K562 (cell line): Measurements from ENCODE around the gene REM1. TPM values are rescaled to one million over a fixed set of nuclear protein-coding genes. Genes with fewer than 3 reads are reported as not detected.

ENCODE experiments used
- CHD1 ChIP-seq: fragments of 200-600 bp; sonication (generic); IDR thresholded peaks from one replicate; pipeline ENCODE4 v1.6.1; 2012; ENCODE audit warnings: mild to moderate bottlenecking, moderate library complexity, low read length, inconsistent platforms
- HNRNPH1 ChIP-seq: fragments of 200-400 bp; formaldehyde crosslinking; optimal IDR thresholded peaks from 2 replicates; pipeline ENCODE3; 2017; ENCODE audit warnings: low read depth, mild to moderate bottlenecking, low read length, moderate library complexity
- IFI16 ChIP-seq: fragments of 250-450 bp; sonication (Bioruptor Pico); IDR thresholded peaks from 2 replicates; pipeline ENCODE4 v2.1.2; 2022; ENCODE audit warnings: mild to moderate bottlenecking, inconsistent platforms
- MCM7 ChIP-seq, 2 experiments: fragments of 450-650 bp; IDR thresholded peaks; 2 replicates each; pipeline ENCODE4 v1.6.1; 2016 to 2018
- SMARCE1 ChIP-seq: fragments of 450-650 bp; IDR thresholded peaks from 2 replicates; pipeline ENCODE4 v1.7.1; 2016; ENCODE audit warnings: mild to moderate bottlenecking
- ZNF212 ChIP-seq: fragments of 450-650 bp; formaldehyde crosslinking; IDR thresholded peaks from 2 replicates; pipeline ENCODE4 v1.4.0; 2020; ENCODE audit warnings: mild to moderate bottlenecking
- polyA plus RNA-seq, 8 experiments: library from polyadenylated mRNA; depleted of rRNA in 4 of 8; stranded (reverse) in 5 of 8; unstranded in 3 of 8; fragments of >200 nt; fragmentation: Nextera tagmentation in 2 of 8; fragmentation: Illumina TruSeq in 1 of 8; extraction: Ambion mirVana in 2 of 8; extraction: Trizol in 1 of 8; gene quantifications; 2 replicates each; pipeline versions ENCODE4 v1.2.1 to v1.2.3, GENCODE V29; 2011 to 2014; ENCODE audit warnings: inconsistent platforms in 1 of 8, missing spikeins in 1 of 8
- total RNA-seq, 7 experiments: library from RNA; depleted of rRNA in 6 of 7; stranded (reverse); fragments of >200 nt in 6 of 7; fragmentation: Illumina TruSeq in 2 of 7; extraction: Trizol in 2 of 7; gene quantifications; 2 replicates each; pipeline versions ENCODE4 v1.2.1 to v1.2.3, GENCODE V29; 2011 to 2021; ENCODE audit warnings: low replicate concordance in 1 of 7
- TF ChIP-seq, protein P1 (sequence below): sonication (generic); formaldehyde crosslinking; IDR thresholded peaks from 2 replicates; pipeline ENCODE4 v1.8.0; 2022; ENCODE audit warnings: mild to moderate bottlenecking, missing genetic modification reagents
- TF ChIP-seq, protein P2 (sequence below): IDR thresholded peaks from 2 replicates; pipeline ENCODE4 v1.6.1; 2011; ENCODE audit warnings: borderline replicate concordance, low read depth, mild to moderate bottlenecking, moderate library complexity, low read length; ENCODE audit not compliant: insufficient read depth, poor library complexity, severe bottlenecking
- TF ChIP-seq, protein P3 (sequence below): fragments of 450-650 bp; formaldehyde crosslinking; IDR thresholded peaks from 2 replicates; pipeline ENCODE4 v1.4.0; 2020; ENCODE audit warnings: mild to moderate bottlenecking, moderate library complexity
- TF ChIP-seq, protein P4 (sequence below): fragments of 250-450 bp; sonication (Bioruptor Pico); IDR thresholded peaks from 2 replicates; pipeline ENCODE4 v1.9.0; 2021; ENCODE audit warnings: mild to moderate bottlenecking, inconsistent platforms
- TF ChIP-seq, protein P5 (sequence below): fragments of 250-450 bp; sonication (Bioruptor Pico); IDR thresholded peaks from 2 replicates; pipeline ENCODE4 v1.4.0; 2020; ENCODE audit warnings: mild to moderate bottlenecking, moderate library complexity

REM1 gene
- total and polyA plus RNA-seq, 9 of the 15 experiments (the other 6 are each of a cell fraction or from before 2014, with no cell fraction given) = not detected

DNA sequence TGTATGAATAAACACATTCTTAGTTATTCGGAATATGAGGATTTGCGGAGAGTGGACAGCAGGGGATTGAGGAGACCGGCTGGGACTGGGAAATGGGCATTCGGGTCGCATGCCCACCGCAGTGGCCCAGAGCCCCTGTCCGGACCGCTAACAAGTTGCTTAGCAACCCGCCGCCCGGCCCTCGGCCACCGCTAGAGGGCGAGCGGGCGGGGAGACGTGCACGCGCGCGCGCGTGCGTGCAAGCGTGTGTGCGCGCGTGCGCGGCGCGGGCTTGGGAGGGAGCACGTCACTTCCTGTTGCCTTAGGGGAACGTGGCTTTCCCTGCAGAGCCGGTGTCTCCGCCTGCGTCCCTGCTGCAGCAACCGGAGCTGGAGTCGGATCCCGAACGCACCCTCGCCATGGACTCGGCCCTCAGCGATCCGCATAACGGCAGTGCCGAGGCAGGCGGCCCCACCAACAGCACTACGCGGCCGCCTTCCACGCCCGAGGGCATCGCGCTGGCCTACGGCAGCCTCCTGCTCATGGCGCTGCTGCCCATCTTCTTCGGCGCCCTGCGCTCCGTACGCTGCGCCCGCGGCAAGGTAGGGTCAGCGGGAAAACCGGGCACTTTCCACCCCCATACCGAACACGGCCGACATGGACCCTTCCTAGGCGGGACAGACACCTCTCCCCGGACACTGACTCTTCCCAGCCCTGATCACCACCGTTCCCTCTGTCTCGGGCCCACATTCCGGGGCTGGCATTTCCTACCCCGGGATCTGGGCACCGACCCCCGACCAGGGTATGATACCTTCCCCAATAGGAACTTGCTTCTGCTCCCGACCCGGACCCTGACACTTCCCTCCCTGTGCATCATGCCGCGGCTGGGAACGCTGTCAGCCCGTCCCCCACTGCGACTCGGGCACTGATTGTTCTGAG is 39.3 kb downstream of the REM1 start, which contains the start of gene HM13 (continued):
- TF ChIP-seq SMARCE1 (no peak), CHD1 (peak; percentile 90), MCM7 (IDR thresholded peaks at IDR 0.05) (no peak), IFI16 (CRISPR knock-in tag) (0 out of 2 replicates have a peak, but pooled peaks have one; percentile 62), ZNF212 (no peak), HNRNPH1 (no peak)
- TF ChIP-seq, protein P1, sequence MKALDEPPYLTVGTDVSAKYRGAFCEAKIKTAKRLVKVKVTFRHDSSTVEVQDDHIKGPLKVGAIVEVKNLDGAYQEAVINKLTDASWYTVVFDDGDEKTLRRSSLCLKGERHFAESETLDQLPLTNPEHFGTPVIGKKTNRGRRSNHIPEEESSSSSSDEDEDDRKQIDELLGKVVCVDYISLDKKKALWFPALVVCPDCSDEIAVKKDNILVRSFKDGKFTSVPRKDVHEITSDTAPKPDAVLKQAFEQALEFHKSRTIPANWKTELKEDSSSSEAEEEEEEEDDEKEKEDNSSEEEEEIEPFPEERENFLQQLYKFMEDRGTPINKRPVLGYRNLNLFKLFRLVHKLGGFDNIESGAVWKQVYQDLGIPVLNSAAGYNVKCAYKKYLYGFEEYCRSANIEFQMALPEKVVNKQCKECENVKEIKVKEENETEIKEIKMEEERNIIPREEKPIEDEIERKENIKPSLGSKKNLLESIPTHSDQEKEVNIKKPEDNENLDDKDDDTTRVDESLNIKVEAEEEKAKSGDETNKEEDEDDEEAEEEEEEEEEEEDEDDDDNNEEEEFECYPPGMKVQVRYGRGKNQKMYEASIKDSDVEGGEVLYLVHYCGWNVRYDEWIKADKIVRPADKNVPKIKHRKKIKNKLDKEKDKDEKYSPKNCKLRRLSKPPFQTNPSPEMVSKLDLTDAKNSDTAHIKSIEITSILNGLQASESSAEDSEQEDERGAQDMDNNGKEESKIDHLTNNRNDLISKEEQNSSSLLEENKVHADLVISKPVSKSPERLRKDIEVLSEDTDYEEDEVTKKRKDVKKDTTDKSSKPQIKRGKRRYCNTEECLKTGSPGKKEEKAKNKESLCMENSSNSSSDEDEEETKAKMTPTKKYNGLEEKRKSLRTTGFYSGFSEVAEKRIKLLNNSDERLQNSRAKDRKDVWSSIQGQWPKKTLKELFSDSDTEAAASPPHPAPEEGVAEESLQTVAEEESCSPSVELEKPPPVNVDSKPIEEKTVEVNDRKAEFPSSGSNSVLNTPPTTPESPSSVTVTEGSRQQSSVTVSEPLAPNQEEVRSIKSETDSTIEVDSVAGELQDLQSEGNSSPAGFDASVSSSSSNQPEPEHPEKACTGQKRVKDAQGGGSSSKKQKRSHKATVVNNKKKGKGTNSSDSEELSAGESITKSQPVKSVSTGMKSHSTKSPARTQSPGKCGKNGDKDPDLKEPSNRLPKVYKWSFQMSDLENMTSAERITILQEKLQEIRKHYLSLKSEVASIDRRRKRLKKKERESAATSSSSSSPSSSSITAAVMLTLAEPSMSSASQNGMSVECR (CRISPR knock-in tag) = peak; percentile 93
- TF ChIP-seq, protein P2, sequence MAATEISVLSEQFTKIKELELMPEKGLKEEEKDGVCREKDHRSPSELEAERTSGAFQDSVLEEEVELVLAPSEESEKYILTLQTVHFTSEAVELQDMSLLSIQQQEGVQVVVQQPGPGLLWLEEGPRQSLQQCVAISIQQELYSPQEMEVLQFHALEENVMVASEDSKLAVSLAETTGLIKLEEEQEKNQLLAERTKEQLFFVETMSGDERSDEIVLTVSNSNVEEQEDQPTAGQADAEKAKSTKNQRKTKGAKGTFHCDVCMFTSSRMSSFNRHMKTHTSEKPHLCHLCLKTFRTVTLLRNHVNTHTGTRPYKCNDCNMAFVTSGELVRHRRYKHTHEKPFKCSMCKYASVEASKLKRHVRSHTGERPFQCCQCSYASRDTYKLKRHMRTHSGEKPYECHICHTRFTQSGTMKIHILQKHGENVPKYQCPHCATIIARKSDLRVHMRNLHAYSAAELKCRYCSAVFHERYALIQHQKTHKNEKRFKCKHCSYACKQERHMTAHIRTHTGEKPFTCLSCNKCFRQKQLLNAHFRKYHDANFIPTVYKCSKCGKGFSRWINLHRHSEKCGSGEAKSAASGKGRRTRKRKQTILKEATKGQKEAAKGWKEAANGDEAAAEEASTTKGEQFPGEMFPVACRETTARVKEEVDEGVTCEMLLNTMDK = peak; percentile 99
- TF ChIP-seq, protein P3, sequence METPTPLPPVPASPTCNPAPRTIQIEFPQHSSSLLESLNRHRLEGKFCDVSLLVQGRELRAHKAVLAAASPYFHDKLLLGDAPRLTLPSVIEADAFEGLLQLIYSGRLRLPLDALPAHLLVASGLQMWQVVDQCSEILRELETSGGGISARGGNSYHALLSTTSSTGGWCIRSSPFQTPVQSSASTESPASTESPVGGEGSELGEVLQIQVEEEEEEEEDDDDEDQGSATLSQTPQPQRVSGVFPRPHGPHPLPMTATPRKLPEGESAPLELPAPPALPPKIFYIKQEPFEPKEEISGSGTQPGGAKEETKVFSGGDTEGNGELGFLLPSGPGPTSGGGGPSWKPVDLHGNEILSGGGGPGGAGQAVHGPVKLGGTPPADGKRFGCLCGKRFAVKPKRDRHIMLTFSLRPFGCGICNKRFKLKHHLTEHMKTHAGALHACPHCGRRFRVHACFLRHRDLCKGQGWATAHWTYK (CRISPR knock-in tag) = peak; percentile 45; the same call in 1 of the 2 replicates
- TF ChIP-seq, protein P4, sequence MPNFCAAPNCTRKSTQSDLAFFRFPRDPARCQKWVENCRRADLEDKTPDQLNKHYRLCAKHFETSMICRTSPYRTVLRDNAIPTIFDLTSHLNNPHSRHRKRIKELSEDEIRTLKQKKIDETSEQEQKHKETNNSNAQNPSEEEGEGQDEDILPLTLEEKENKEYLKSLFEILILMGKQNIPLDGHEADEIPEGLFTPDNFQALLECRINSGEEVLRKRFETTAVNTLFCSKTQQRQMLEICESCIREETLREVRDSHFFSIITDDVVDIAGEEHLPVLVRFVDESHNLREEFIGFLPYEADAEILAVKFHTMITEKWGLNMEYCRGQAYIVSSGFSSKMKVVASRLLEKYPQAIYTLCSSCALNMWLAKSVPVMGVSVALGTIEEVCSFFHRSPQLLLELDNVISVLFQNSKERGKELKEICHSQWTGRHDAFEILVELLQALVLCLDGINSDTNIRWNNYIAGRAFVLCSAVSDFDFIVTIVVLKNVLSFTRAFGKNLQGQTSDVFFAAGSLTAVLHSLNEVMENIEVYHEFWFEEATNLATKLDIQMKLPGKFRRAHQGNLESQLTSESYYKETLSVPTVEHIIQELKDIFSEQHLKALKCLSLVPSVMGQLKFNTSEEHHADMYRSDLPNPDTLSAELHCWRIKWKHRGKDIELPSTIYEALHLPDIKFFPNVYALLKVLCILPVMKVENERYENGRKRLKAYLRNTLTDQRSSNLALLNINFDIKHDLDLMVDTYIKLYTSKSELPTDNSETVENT = peak; percentile 16; the same call in 1 of the 2 replicates
- TF ChIP-seq, protein P5, sequence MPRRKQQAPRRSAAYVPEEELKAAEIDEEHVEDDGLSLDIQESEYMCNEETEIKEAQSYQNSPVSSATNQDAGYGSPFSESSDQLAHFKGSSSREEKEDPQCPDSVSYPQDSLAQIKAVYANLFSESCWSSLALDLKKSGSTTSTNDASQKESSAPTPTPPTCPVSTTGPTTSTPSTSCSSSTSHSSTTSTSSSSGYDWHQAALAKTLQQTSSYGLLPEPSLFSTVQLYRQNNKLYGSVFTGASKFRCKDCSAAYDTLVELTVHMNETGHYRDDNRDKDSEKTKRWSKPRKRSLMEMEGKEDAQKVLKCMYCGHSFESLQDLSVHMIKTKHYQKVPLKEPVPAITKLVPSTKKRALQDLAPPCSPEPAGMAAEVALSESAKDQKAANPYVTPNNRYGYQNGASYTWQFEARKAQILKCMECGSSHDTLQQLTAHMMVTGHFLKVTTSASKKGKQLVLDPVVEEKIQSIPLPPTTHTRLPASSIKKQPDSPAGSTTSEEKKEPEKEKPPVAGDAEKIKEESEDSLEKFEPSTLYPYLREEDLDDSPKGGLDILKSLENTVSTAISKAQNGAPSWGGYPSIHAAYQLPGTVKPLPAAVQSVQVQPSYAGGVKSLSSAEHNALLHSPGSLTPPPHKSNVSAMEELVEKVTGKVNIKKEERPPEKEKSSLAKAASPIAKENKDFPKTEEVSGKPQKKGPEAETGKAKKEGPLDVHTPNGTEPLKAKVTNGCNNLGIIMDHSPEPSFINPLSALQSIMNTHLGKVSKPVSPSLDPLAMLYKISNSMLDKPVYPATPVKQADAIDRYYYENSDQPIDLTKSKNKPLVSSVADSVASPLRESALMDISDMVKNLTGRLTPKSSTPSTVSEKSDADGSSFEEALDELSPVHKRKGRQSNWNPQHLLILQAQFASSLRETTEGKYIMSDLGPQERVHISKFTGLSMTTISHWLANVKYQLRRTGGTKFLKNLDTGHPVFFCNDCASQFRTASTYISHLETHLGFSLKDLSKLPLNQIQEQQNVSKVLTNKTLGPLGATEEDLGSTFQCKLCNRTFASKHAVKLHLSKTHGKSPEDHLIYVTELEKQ = no peak
